T-helper 1 cell treated with Interleukin-12 subunit alpha and Interleukin-12 subunit beta and Interleukin-4 antibody, amounts not matched to agents 30 ng/mL and 1 ng/mL, for 36 hours (primary cell): ENCODE data around the gene DRC3. TPM values are rescaled to one million over a fixed set of nuclear protein-coding genes. Genes with fewer than 3 reads are reported as not detected.

ENCODE experiments used
- intact Hi-C: fragments of 100-400 bp; cut with micrococcal nuclease; formaldehyde crosslinking; loops from one replicate; pipeline ENCODE4 v1.15.1; 2024
- total RNA-seq: library from RNA; stranded (reverse); gene quantifications from 2 replicates; pipeline ENCODE4 v1.2.3, GENCODE V29; 2022

Gene DRC3
- total RNA-seq, 1 donor from 2014 or later = not detected

GRCh38 chr17:18041776-18042175, 69.1 kb downstream of the DRC3 start:
- intact Hi-C loops = no loop called here

- intact Hi-C loops = no loop called here
These were observed 70.3 kb downstream of the DRC3 start for GRCh38 chr17:18042983-18043382.

GRCh38 chr17:18043491-18043890, 70.8 kb downstream of the DRC3 start:
- intact Hi-C loops = no loop called here

- intact Hi-C loops = no loop called here
These were observed 71.9 kb downstream of the DRC3 start for GRCh38 chr17:18044609-18045008.

- intact Hi-C loops = no loop called here
These were observed 73.2 kb downstream of the DRC3 start for GRCh38 chr17:18045691-18046350.

- intact Hi-C loops = no loop called here
These were observed 82.9 kb downstream of the DRC3 start for GRCh38 chr17:18055597-18055996.

GRCh38 chr17:18056214-18056613, 83.6 kb downstream of the DRC3 start:
- intact Hi-C loops = no loop called here

- intact Hi-C loops = no loop called here
These were observed 86.6 kb downstream of the DRC3 start for GRCh38 chr17:18059283-18059682.

- intact Hi-C loops = no loop called here
These were observed 91.4 kb downstream of the DRC3 start for GRCh38 chr17:18064053-18064452.

GRCh38 chr17:18065546-18065945, 92.9 kb downstream of the DRC3 start:
- intact Hi-C loops = no loop called here

Other genes with a start within 250 kb of the DRC3 start
- gene SREBF1, start 135.9 kb upstream of the DRC3 start, total RNA-seq = 174 and 198 TPM in 2 replicates
- gene TOM1L2, start 462 bp upstream of the DRC3 start, total RNA-seq = 28.8 and 31.9 TPM in 2 replicates
- 32.7 and 33.2 TPM in 2 replicates for gene ATPAF2, start 66.3 kb downstream of the DRC3 start, total RNA-seq
- 9.3 and 10.0 TPM in 2 replicates for gene GID4, start 66.5 kb downstream of the DRC3 start, total RNA-seq
- 61.2 and 62.4 TPM in 2 replicates for gene DRG2, start 115.1 kb downstream of the DRC3 start, total RNA-seq
- 0.42 and 0.83 TPM in 2 replicates for gene MYO15A, start 135.9 kb downstream of the DRC3 start, total RNA-seq
- gene ALKBH5, start 211.0 kb downstream of the DRC3 start, total RNA-seq = 98.7 and 100 TPM in 2 replicates